GM23338 (cell line): ENCODE results near the gene SNX10. TPM values are rescaled to one million over a fixed set of nuclear protein-coding genes. Genes with fewer than 3 reads are reported as not detected.

Experiments
- ATAC-seq: fragments of 200-7000 bp; cut with Tn5 transposase; 3 replicates; pipeline ENCODE4 v1.9.1; 2020
- DNase-seq: peaks from one replicate; pipeline ENCODE4 v3.0.0-alpha.2; 2015; ENCODE audit warnings: low spot score
- H2AFZ ChIP-seq: fragments of 200-600 bp; sonication (generic); 2 replicates; pipeline ENCODE4 v1.8.0; 2016; ENCODE audit warnings: antibody characterized with exemption, mild to moderate bottlenecking, moderate library complexity
- H3F3A ChIP-seq: fragments of 200-600 bp; sonication (generic); replicated peaks from 2 replicates; pipeline ENCODE4 v1.8.0; 2017; ENCODE audit warnings: antibody characterized with exemption, mixed run types, low read depth
- H3K27ac ChIP-seq: fragments of 200-600 bp; sonication (generic); 2 replicates; pipeline ENCODE4 v1.6.1; 2016; ENCODE audit warnings: low read depth
- H3K27me3 ChIP-seq: fragments of 200-600 bp; sonication (generic); 2 replicates; pipeline ENCODE4 v1.8.0; 2016; ENCODE audit warnings: mild to moderate bottlenecking, mixed run types, moderate library complexity; ENCODE audit not compliant: insufficient read depth
- H3K36me3 ChIP-seq: fragments of 200-600 bp; sonication (generic); 2 replicates; pipeline ENCODE4 v1.8.0; 2016; ENCODE audit warnings: mild to moderate bottlenecking; ENCODE audit not compliant: insufficient read depth
- H3K4me1 ChIP-seq: fragments of 200-600 bp; sonication (generic); 2 replicates; pipeline ENCODE4 v1.8.0; 2016; ENCODE audit warnings: mild to moderate bottlenecking, moderate library complexity; ENCODE audit not compliant: insufficient read depth
- H3K4me2 ChIP-seq: fragments of 200-600 bp; sonication (generic); 2 replicates; pipeline ENCODE4 v1.7.1; 2017; ENCODE audit warnings: mixed run types
- H3K4me3 ChIP-seq: fragments of 200-600 bp; sonication (generic); 2 replicates; pipeline ENCODE4 v1.6.1; 2016; ENCODE audit warnings: mixed run types
- H3K79me2 ChIP-seq: fragments of 200-600 bp; sonication (generic); replicated peaks from 2 replicates; pipeline ENCODE4 v1.8.0; 2017; ENCODE audit warnings: mild to moderate bottlenecking; ENCODE audit not compliant: insufficient read depth
- H3K9me2 ChIP-seq: fragments of 200-600 bp; sonication (generic); 2 replicates; pipeline ENCODE4 v1.8.0; 2017; ENCODE audit not compliant: insufficient read depth
- H4K20me1 ChIP-seq: fragments of 200-600 bp; sonication (generic); replicated peaks from 2 replicates; pipeline ENCODE4 v1.8.0; 2017; ENCODE audit warnings: mild to moderate bottlenecking; ENCODE audit not compliant: insufficient read depth
- H3K27ac Mint-ChIP-seq: 2 replicates; pipeline ENCODE4 v1.8.0; 2020; ENCODE audit warnings: inconsistent platforms, mild to moderate bottlenecking, moderate library complexity, mixed read lengths
- H3K27me3 Mint-ChIP-seq: 3 replicates; pipeline ENCODE4 v1.8.0; 2022; ENCODE audit warnings: low read depth, mild to moderate bottlenecking, moderate library complexity, mixed read lengths, inconsistent platforms; ENCODE audit not compliant: insufficient read depth, poor library complexity
- H3K36me3 Mint-ChIP-seq: 3 replicates; pipeline ENCODE4 v1.8.0; 2021; ENCODE audit warnings: low read depth, mild to moderate bottlenecking, inconsistent platforms, moderate library complexity, mixed read lengths
- H3K4me1 Mint-ChIP-seq: 3 replicates; pipeline ENCODE4 v1.8.0; 2020; ENCODE audit warnings: mild to moderate bottlenecking, inconsistent platforms, mixed read lengths
- H3K4me3 Mint-ChIP-seq: 3 replicates; pipeline ENCODE4 v1.8.0; 2021; ENCODE audit warnings: moderate library complexity, mild to moderate bottlenecking, inconsistent platforms, mixed read lengths
- H3K9me3 Mint-ChIP-seq: 3 replicates; pipeline ENCODE4 v1.8.0; 2020; ENCODE audit warnings: moderate library complexity, mild to moderate bottlenecking, inconsistent platforms, mixed read lengths
- CREB1 ChIP-seq: fragments of 250-450 bp; sonication (Bioruptor Pico); IDR thresholded peaks from 2 replicates; pipeline ENCODE4 v1.5.0; 2020; ENCODE audit warnings: low read depth, mild to moderate bottlenecking, moderate library complexity
- CTCF ChIP-seq, 2 experiments: fragments of 200-600 bp in 1 of 2; sonication (generic) in 1 of 2; conservative IDR thresholded peaks; 2 replicates each; pipeline versions ENCODE4 v1.5.1 to v1.6.1; 2016 to 2017; ENCODE audit warnings: antibody characterized with exemption in 2 of 2, low read depth in 2 of 2, mild to moderate bottlenecking in 2 of 2, moderate library complexity in 1 of 2
- EZH2phosphoT487 ChIP-seq: fragments of 200-600 bp; sonication (generic); IDR thresholded peaks from one replicate; pipeline ENCODE4 v1.8.1; 2018; ENCODE audit warnings: antibody characterized with exemption; ENCODE audit not compliant: unreplicated experiment
- JUNB ChIP-seq: IDR thresholded peaks from one replicate; pipeline ENCODE4 v1.6.1; 2016; ENCODE audit warnings: antibody characterized with exemption; ENCODE audit not compliant: unreplicated experiment
- NANOG ChIP-seq: IDR thresholded peaks from 2 replicates; pipeline ENCODE4 v1.6.1; 2016; ENCODE audit warnings: antibody characterized with exemption, borderline replicate concordance
- POLR2AphosphoS5 ChIP-seq: IDR thresholded peaks from 2 replicates; pipeline ENCODE4 v1.6.1; 2016; ENCODE audit warnings: antibody characterized with exemption, low read depth
- STAT1 ChIP-seq: IDR thresholded peaks from one replicate; pipeline ENCODE4 v1.6.1; 2016; ENCODE audit warnings: antibody characterized with exemption; ENCODE audit not compliant: unreplicated experiment
- ZNF331 ChIP-seq: fragments of 250-450 bp; sonication (Bioruptor Pico); IDR thresholded peaks from 2 replicates; pipeline ENCODE4 v1.5.0; 2020; ENCODE audit warnings: low read depth, mild to moderate bottlenecking, moderate library complexity
- ZNF462 ChIP-seq: fragments of 250-450 bp; sonication (Bioruptor Pico); IDR thresholded peaks from 2 replicates; pipeline ENCODE4 v1.5.0; 2020; ENCODE audit warnings: mild to moderate bottlenecking, moderate library complexity
- polyA plus RNA-seq: library from polyadenylated mRNA; unstranded; fragments of >200 nt; fragmentation: Nextera tagmentation; extraction: Ambion mirVana; gene quantifications from 2 replicates; pipeline ENCODE4 v1.2.1, GENCODE V29; 2016
- total RNA-seq: library from RNA; depleted of rRNA; stranded (reverse); fragments of >200 nt; shearing (Covaris generic); gene quantifications from 2 replicates; pipeline ENCODE4 v1.2.3, GENCODE V29; 2014

Gene SNX10
- total and polyA plus RNA-seq, 2 experiments from 2014 or later: 15.8 to 17.8 TPM

- no peak for TF ChIP-seq ZNF462
Measured at GRCh38 chr7:26318921-26319320, 27.3 kb downstream of the SNX10 start (continued).

DNA sequence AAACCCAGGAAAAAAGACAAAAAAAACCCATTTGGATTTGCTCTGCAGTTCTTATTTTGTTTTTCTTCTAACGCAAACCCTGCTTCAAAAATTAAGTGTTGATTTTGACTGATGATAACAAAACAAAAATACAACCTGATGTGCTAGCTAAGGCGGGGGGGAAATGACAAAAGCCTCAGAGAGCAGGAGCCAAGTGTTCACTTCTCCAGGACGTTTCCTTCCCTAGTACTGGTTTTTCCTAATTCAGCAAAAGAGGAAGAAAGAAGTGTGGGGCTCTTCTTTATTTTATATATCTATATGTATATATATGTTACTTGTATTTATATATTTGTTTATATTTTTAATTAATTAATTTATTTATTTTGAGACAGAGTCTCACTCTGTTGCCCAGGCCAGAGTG lies 28.0 kb downstream of the SNX10 start:
- Histone ChIP-seq H3K9me2 (0 out of 2 replicates have a peak, but pooled peaks cover 3% of the 10 kb centered on the region), H4K20me1 (no peaks in the 10 kb centered on the region), H3K4me1 (no peaks in the 10 kb centered on the region), H3F3A (no peaks in the 10 kb centered on the region), H3K36me3 (no peaks in the 10 kb centered on the region), H3K79me2 (no peaks in the 10 kb centered on the region), H3K4me2 (no peak overlapping the region), H2AFZ (no peak overlapping the region), H3K27me3 (no peaks in the 10 kb centered on the region), H3K27ac (no peak overlapping the region), H3K4me3 (no peak overlapping the region)
- ATAC-seq (no peak), DNase-seq (no peak)
- no peaks in the 10 kb centered on the region for H3K9me3 Mint-ChIP-seq
- peaks cover 2% of the 10 kb centered on the region for H3K27me3 Mint-ChIP-seq
- no peak overlapping the region for H3K27ac Mint-ChIP-seq
- H3K4me1 Mint-ChIP-seq: no peaks in the 10 kb centered on the region; the same call in 1 of the 3 replicates
- H3K4me3 Mint-ChIP-seq: no peak overlapping the region
- H3K36me3 Mint-ChIP-seq: no peaks in the 10 kb centered on the region
- no peak for TF ChIP-seq ZNF462
- TF ChIP-seq EZH2phosphoT487: no peak
- no peak for TF ChIP-seq NANOG
- TF ChIP-seq CREB1: no peak
- TF ChIP-seq ZNF331: no peak
- TF ChIP-seq CTCF (conservative IDR thresholded peaks at IDR 0.05; ENCODE audit: low read depth in 2 of 2): no peak
- TF ChIP-seq POLR2AphosphoS5: no peak
- TF ChIP-seq JUNB: no peak
- no peak for TF ChIP-seq STAT1
